Measurements from ENCODE around the gene DNAH9.

Gene DNAH9

GRCh38 chr17:11625878-11626277 lies 27.6 kb downstream of the DNAH9 start:
- H3K4me3 ChIP-seq (ENCODE audit: low read length), result no peak overlapping the region
- TF ChIP-seq ZNF274 (IDR thresholded peaks at IDR 0.05; ENCODE audit: low read depth, low read length), result no peak

GRCh38 chr17:11627301-11627940 lies 29.2 kb downstream of the DNAH9 start:
- H3K4me3 ChIP-seq (ENCODE audit: low read length), result no peak overlapping the region
- TF ChIP-seq ZNF274 (IDR thresholded peaks at IDR 0.05; ENCODE audit: low read depth, low read length), result no peak

GRCh38 chr17:11628374-11628773 lies 30.1 kb downstream of the DNAH9 start:
- no peak overlapping the region for H3K4me3 ChIP-seq (ENCODE audit: low read length)
- no peak for TF ChIP-seq ZNF274 (IDR thresholded peaks at IDR 0.05; ENCODE audit: low read depth, low read length)

- no peak for TF ChIP-seq ZNF274 (IDR thresholded peaks at IDR 0.05; ENCODE audit: low read depth, low read length)
- H3K4me3 ChIP-seq (ENCODE audit: low read length), result no peak overlapping the region
Measured at GRCh38 chr17:11628831-11629230, 30.6 kb downstream of the DNAH9 start.

GRCh38 chr17:11636771-11637170 lies 38.5 kb downstream of the DNAH9 start:
- H3K4me3 ChIP-seq (ENCODE audit: low read length), result no peak overlapping the region
- TF ChIP-seq ZNF274 (IDR thresholded peaks at IDR 0.05; ENCODE audit: low read depth, low read length), result no peak

GRCh38 chr17:11637796-11638195 lies 39.5 kb downstream of the DNAH9 start:
- TF ChIP-seq ZNF274 (IDR thresholded peaks at IDR 0.05; ENCODE audit: low read depth, low read length), result no peak
- no peak overlapping the region for H3K4me3 ChIP-seq (ENCODE audit: low read length)

GRCh38 chr17:11638700-11639265 lies 40.5 kb downstream of the DNAH9 start:
- H3K4me3 ChIP-seq (ENCODE audit: low read length), result no peak overlapping the region
- no peak for TF ChIP-seq ZNF274 (IDR thresholded peaks at IDR 0.05; ENCODE audit: low read depth, low read length)

GRCh38 chr17:11639736-11640462 lies 41.6 kb downstream of the DNAH9 start:
- no peak overlapping the region for H3K4me3 ChIP-seq (ENCODE audit: low read length)
- no peak for TF ChIP-seq ZNF274 (IDR thresholded peaks at IDR 0.05; ENCODE audit: low read depth, low read length)

- no peak for TF ChIP-seq ZNF274 (IDR thresholded peaks at IDR 0.05; ENCODE audit: low read depth, low read length)
- H3K4me3 ChIP-seq (ENCODE audit: low read length), result no peak overlapping the region
Measured at GRCh38 chr17:11640463-11640814, 42.2 kb downstream of the DNAH9 start.

GRCh38 chr17:11641521-11642275 lies 43.4 kb downstream of the DNAH9 start:
- TF ChIP-seq ZNF274 (IDR thresholded peaks at IDR 0.05; ENCODE audit: low read depth, low read length), result no peak
- H3K4me3 ChIP-seq (ENCODE audit: low read length), result no peak overlapping the region

- H3K4me3 ChIP-seq (ENCODE audit: low read length), result no peak overlapping the region
- no peak for TF ChIP-seq ZNF274 (IDR thresholded peaks at IDR 0.05; ENCODE audit: low read depth, low read length)
Measured at GRCh38 chr17:11642655-11643054, 44.4 kb downstream of the DNAH9 start.

GRCh38 chr17:11643851-11644250 lies 45.6 kb downstream of the DNAH9 start:
- no peak overlapping the region for H3K4me3 ChIP-seq (ENCODE audit: low read length)
- TF ChIP-seq ZNF274 (IDR thresholded peaks at IDR 0.05; ENCODE audit: low read depth, low read length), result no peak

GRCh38 chr17:11644265-11645212 lies 46.3 kb downstream of the DNAH9 start:
- H3K4me3 ChIP-seq (ENCODE audit: low read length), result no peak overlapping the region
- TF ChIP-seq ZNF274 (IDR thresholded peaks at IDR 0.05; ENCODE audit: low read depth, low read length), result no peak

GRCh38 chr17:11645426-11645825 lies 47.2 kb downstream of the DNAH9 start:
- no peak for TF ChIP-seq ZNF274 (IDR thresholded peaks at IDR 0.05; ENCODE audit: low read depth, low read length)
- no peak overlapping the region for H3K4me3 ChIP-seq (ENCODE audit: low read length)
